Measurements from ENCODE around the gene PTPRN2.

The PTPRN2 gene

DNA sequence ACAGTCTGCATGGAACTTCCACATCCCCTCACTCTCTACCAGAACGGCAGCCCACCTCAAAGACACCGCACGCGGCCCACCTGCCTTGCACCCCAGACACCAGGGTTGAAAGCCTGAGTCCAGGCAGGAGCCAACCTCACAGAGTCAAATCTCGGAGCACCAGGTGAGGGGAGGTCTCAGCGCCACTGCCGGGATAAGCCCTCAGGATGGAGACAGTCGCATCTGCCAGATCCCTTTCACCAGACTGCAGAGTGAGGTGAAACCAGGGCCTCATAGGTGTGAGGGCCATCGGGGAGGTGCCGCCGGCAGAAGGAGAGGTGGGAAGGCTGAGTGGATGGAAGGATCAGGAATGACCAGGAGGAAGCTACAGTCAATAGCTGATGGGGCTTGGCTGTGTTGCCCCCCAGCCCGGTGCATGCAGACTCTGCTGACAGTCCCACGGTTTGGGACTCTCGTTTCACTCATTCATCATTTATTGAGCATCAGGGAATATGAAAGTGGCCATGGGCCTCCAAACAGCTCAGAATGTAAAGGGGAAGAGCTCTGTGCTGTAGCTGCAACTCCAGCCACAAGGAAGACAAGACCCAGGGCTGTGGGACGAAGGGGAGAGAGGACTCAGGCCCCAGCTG is 315.0 kb downstream of the PTPRN2 start:
- DNase-seq = no peak

- no peak for DNase-seq
These were observed 315.5 kb downstream of the PTPRN2 start for GRCh38 chr7:158272091-158272490.

- no peak for DNase-seq
These were observed 316.0 kb downstream of the PTPRN2 start for GRCh38 chr7:158271646-158272045.

DNA sequence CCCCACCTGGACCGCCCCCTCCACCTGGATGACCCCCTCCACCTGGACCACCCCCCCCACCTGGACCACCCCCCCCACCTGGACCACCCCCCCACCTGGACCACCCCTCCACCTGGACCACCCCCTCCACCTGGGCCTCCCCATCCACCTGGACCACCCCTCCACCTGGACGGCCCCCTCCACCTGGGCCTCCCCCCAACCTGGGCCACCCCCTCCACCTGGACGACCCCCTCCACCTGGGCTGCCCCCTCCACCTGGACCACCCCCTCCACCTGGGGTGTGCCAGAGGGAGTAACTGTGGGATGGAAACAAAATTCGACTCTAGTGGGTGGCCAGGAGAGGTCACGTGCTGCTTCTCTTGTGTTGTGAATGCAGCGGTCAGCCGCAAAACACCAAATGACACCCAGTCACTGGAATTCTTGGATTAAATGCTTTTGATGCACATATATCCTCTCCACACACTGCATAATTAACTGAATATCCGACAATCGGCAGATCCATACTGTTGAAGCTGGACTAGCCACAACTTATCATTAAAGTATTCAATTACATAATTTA is 316.7 kb downstream of the PTPRN2 start:
- no peak for DNase-seq

DNA sequence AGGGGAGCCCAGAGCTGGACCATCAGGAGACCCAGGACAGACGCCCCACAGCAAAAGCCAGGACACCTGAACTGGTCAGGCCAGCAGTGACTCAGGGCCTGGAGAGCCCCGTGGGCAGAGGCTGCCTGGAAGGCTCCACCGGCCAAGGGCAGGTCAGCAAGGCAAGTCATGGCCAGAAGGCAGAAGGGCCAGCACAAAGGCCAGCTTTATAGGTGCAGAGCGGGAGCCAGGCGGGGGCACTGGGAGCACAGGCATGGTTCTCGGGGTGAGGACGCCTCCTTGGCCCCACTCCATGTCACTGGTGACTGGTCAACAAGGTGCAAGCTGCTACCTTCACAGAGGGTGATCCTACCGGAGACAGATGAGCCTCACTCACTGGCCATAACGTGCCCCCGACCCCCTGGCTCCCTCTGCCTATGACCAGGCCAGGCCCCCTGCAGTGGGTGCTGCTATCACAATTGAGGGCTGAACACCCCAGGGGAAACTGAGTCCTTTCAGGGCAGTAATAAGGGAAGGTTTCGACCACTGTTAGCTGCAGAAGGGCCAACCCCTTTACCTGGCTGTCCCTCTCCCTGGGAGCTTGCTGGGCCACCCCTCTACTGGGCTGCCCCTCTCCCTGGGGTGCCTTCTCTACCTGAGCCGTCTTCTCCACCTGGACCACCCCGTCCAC is 317.4 kb downstream of the PTPRN2 start:
- no peak for DNase-seq

DNA sequence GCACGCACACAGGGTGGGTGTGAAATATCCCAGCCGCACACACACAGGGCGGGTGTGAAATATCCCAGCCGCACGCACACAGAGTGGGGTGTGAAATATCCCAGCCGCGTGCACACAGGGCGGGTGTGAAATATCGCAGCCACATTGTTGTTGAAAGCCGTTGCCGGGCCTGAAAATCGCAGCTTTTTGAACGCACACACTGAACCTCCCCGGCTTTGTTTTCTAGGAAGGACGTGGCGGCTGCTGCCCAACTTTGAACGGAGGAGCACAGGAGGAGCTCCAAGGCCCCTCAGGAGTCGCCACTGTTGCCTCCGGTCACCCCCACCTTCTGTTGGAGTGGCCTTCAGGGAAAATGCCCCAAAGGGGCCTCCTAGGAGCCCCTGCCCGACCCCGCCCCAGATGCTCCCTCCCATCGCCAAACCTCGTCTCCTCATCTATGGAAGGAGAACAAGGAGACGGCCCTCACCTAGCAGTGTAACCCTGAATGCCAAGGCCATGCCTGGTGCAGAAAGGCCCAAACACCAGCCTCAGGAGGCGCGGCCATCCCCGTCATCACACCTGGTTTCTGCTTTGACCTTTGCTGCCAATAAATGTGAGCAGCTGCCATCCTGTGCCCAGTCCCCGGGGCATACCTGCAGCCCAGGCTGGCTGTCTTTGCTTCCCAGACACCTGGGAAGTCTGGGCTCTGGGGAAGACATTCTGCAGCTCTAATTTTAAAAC is 318.6 kb downstream of the PTPRN2 start:
- no peak for DNase-seq

- DNase-seq = no peak
These were observed 319.7 kb downstream of the PTPRN2 start for GRCh38 chr7:158267742-158268435.

GRCh38 chr7:158266817-158267741 is 320.5 kb downstream of the PTPRN2 start:
- DNase-seq = no peak

- DNase-seq = no peak
These were observed 321.2 kb downstream of the PTPRN2 start for GRCh38 chr7:158266426-158266816.

- DNase-seq = no peak
These were observed 321.9 kb downstream of the PTPRN2 start for GRCh38 chr7:158265743-158266080.

DNA sequence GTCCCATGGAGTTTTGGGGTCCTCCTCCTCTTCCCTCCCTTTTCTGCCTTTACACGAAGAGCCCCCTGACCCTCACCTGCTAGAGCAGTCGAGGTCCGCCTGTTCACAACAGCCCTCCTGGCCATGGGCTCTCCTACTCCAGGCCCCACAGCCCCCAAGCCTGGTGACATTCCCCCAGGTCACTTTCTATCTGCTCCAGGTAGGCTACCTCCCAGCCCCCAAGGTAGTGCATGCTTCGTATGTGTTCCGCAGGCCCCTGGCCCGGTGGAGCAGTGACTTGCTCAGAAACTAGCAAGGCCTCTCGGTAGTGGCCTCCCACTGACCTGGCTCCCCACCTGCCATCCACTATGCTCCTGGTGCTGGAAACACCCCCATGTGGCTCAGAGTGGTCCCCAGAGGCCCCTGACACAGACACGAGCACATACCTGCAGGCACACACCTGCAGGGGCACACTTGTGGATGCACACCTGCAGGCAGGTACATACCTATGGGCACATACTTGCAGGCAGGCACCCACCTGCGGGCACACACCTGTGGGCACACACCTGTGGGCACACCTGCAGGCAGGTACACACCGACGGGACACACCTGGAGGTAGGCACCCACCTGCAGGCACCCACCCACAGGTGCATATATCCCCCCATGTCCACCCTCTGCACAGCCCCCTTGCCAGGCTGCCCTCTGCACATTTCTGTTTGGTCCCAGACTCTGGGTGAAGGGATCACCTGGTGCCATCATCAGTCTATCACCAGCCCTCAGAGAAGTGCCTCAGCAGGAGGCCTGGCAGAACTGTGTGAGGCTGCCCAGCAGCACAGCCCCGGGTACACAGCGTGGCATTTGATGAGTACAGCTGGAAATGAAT is 322.5 kb downstream of the PTPRN2 start:
- DNase-seq = no peak

- no peak for DNase-seq
These were observed 323.5 kb downstream of the PTPRN2 start for GRCh38 chr7:158263964-158264748.

GRCh38 chr7:158263110-158263963 is 324.3 kb downstream of the PTPRN2 start:
- no peak for DNase-seq

GRCh38 chr7:158262284-158263109 is 325.1 kb downstream of the PTPRN2 start:
- no peak for DNase-seq

GRCh38 chr7:158261362-158262235 is 326.0 kb downstream of the PTPRN2 start:
- DNase-seq = no peak

- DNase-seq = no peak
These were observed 326.9 kb downstream of the PTPRN2 start for GRCh38 chr7:158260567-158261361.
